Panc1 (cell line): ENCODE data around the gene PSIP1. TPM values are rescaled to one million over a fixed set of nuclear protein-coding genes. Genes with fewer than 3 reads are reported as not detected.

Source experiments
- ATAC-seq: fragments of 200-7000 bp; cut with Tn5 transposase; 2 replicates; pipeline ENCODE4 v1.9.1; 2020; ENCODE audit warnings: mild to moderate bottlenecking, moderate library complexity
- BruUV-seq: library from RNA; stranded (reverse); fragments of 400-500 nt; replicated peaks from 2 replicates; lab custom pipeline; 2021; lab: Mats Ljungman, UMichigan
- CTCF ChIA-PET: fragments of 300-600 bp; sonication (Branson Sonifier 250); formaldehyde crosslinking; loops from one replicate; lab custom pipeline; 2022; ENCODE audit warnings: antibody characterized with exemption; lab: Charles Lee
- POLR2A ChIA-PET: fragments of 300-600 bp; sonication (Branson Sonifier 250); formaldehyde crosslinking; loops from one replicate; lab custom pipeline; 2022; ENCODE audit warnings: antibody characterized with exemption; lab: Charles Lee
- DNase-seq: peaks from one replicate; pipeline ENCODE4 v3.0.0-alpha.2; 2010; ENCODE audit warnings: low read depth, low spot score
- H3K27ac ChIP-seq: 2 replicates; pipeline ENCODE4 v1.5.1; 2011; ENCODE audit warnings: mild to moderate bottlenecking, low read length, inconsistent platforms
- H3K27me3 ChIP-seq: fragments of 200-500 bp; sonication (Bioruptor generic); 2 replicates; pipeline ENCODE4 v1.6.0; 2014; ENCODE audit warnings: low read length, inconsistent platforms; ENCODE audit not compliant: control insufficient read depth, insufficient read depth
- H3K36me3 ChIP-seq: fragments of 200-500 bp; sonication (Bioruptor generic); 2 replicates; pipeline ENCODE4 v1.5.1; 2014; ENCODE audit warnings: inconsistent platforms, mild to moderate bottlenecking, low read length, moderate library complexity; ENCODE audit not compliant: control insufficient read depth, insufficient read depth
- H3K4me1 ChIP-seq: 2 replicates; pipeline ENCODE4 v1.5.1; 2011; ENCODE audit warnings: inconsistent platforms, mild to moderate bottlenecking, low read length, moderate library complexity; ENCODE audit not compliant: control insufficient read depth, insufficient read depth
- H3K4me3 ChIP-seq, 2 experiments: 2 replicates each; pipeline ENCODE4 v1.5.1; 2011 to 2012; ENCODE audit warnings: low read depth in 2 of 2, low read length in 2 of 2, mild to moderate bottlenecking in 2 of 2, inconsistent platforms in 1 of 2, moderate library complexity in 1 of 2
- H3K9me3 ChIP-seq: fragments of 200-500 bp; sonication (Bioruptor generic); 2 replicates; pipeline ENCODE4 v1.5.1; 2014; ENCODE audit warnings: low read depth, mild to moderate bottlenecking, inconsistent platforms, low read length, moderate library complexity; ENCODE audit not compliant: control insufficient read depth, insufficient read depth
- POLR2AphosphoS5 ChIP-seq: IDR thresholded peaks from 2 replicates; pipeline ENCODE4 v1.6.1; 2012; ENCODE audit warnings: mild to moderate bottlenecking, low read depth, low read length, moderate library complexity
- SIN3A ChIP-seq: IDR thresholded peaks from 2 replicates; pipeline ENCODE4 v1.6.1; 2012; ENCODE audit warnings: low read depth, mild to moderate bottlenecking, low read length, moderate library complexity, borderline replicate concordance; ENCODE audit not compliant: insufficient read depth
- TCF7L2 ChIP-seq: IDR thresholded peaks from 2 replicates; pipeline ENCODE4 v1.6.1; 2011; ENCODE audit warnings: mild to moderate bottlenecking, low read depth, low read length, inconsistent platforms
- in situ Hi-C: cut with HindIII; loops from 2 replicates; pipeline ENCODE4 v1.10.0; 2016; ENCODE audit warnings: low sequenced_read_pairs, low pct_unique_long_range_greater_than_20kb
- intact Hi-C: fragments of 100-400 bp; cut with micrococcal nuclease; formaldehyde crosslinking; loops from one replicate; pipeline ENCODE4 v1.10.0; 2022; ENCODE audit not compliant: unreplicated experiment
- total RNA-seq: library from RNA; stranded (reverse); gene quantifications from one replicate; pipeline ENCODE4 v1.2.1, GENCODE V29; 2021; ENCODE audit not compliant: unreplicated experiment
- TF ChIP-seq, protein P1 (sequence below): fragments of 450-650 bp; IDR thresholded peaks from 2 replicates; pipeline ENCODE4 v1.5.1; 2017; ENCODE audit warnings: mild to moderate bottlenecking
- TF ChIP-seq, protein P2 (sequence below), 2 experiments: IDR thresholded peaks; 2 replicates each; pipeline ENCODE4 v1.6.1; 2011 to 2012; ENCODE audit warnings: low read depth in 2 of 2, control low read depth in 1 of 2, low read length in 1 of 2, mild to moderate bottlenecking in 1 of 2, moderate library complexity in 1 of 2; ENCODE audit not compliant: insufficient read depth in 1 of 2

PSIP1 gene
- total RNA-seq, 1 experiment from 2014 or later, result 30.4 TPM

DNA sequence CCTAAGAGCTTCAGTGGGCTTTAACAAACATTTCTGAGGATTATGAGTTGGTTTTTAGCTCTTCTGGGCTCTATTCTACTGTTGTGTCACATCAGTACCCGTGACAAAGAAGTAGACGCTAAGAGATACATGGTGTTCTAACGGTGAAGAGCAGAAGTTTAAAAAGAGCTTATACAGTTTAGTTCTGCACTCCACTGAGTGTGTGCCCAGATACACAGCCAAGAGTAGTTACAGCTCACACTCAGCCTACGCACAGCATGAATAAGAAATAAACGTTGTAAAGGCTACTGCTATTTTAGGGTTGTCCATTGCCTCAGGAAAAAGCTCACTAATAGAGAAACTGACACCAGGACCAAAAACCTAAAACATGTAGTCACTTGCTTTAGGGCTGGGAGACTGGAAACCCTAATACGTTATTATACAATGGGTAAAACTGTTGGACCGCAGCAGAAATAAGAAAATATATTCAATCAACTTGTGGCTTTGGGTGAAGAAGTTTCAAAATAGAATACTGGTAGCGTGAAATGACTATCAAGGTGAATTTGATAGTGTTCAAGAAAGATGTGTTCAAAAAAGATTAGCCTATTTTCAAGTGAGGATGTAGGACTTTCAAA lies 34.7 kb downstream of the PSIP1 start:
- TF ChIP-seq TCF7L2, result no peak
- no peak for TF ChIP-seq POLR2AphosphoS5
- TF ChIP-seq, protein P1, sequence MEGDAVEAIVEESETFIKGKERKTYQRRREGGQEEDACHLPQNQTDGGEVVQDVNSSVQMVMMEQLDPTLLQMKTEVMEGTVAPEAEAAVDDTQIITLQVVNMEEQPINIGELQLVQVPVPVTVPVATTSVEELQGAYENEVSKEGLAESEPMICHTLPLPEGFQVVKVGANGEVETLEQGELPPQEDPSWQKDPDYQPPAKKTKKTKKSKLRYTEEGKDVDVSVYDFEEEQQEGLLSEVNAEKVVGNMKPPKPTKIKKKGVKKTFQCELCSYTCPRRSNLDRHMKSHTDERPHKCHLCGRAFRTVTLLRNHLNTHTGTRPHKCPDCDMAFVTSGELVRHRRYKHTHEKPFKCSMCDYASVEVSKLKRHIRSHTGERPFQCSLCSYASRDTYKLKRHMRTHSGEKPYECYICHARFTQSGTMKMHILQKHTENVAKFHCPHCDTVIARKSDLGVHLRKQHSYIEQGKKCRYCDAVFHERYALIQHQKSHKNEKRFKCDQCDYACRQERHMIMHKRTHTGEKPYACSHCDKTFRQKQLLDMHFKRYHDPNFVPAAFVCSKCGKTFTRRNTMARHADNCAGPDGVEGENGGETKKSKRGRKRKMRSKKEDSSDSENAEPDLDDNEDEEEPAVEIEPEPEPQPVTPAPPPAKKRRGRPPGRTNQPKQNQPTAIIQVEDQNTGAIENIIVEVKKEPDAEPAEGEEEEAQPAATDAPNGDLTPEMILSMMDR, result no peak
- TF ChIP-seq, protein P2, sequence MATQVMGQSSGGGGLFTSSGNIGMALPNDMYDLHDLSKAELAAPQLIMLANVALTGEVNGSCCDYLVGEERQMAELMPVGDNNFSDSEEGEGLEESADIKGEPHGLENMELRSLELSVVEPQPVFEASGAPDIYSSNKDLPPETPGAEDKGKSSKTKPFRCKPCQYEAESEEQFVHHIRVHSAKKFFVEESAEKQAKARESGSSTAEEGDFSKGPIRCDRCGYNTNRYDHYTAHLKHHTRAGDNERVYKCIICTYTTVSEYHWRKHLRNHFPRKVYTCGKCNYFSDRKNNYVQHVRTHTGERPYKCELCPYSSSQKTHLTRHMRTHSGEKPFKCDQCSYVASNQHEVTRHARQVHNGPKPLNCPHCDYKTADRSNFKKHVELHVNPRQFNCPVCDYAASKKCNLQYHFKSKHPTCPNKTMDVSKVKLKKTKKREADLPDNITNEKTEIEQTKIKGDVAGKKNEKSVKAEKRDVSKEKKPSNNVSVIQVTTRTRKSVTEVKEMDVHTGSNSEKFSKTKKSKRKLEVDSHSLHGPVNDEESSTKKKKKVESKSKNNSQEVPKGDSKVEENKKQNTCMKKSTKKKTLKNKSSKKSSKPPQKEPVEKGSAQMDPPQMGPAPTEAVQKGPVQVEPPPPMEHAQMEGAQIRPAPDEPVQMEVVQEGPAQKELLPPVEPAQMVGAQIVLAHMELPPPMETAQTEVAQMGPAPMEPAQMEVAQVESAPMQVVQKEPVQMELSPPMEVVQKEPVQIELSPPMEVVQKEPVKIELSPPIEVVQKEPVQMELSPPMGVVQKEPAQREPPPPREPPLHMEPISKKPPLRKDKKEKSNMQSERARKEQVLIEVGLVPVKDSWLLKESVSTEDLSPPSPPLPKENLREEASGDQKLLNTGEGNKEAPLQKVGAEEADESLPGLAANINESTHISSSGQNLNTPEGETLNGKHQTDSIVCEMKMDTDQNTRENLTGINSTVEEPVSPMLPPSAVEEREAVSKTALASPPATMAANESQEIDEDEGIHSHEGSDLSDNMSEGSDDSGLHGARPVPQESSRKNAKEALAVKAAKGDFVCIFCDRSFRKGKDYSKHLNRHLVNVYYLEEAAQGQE (IDR thresholded peaks at IDR 0.05; ENCODE audit: insufficient read depth in 1 of 2, low read depth in 2 of 2, low read length in 1 of 2), result no peak
- Histone ChIP-seq H3K36me3 (no peaks in the 10 kb centered on the region), H3K9me3 (no peaks in the 10 kb centered on the region), H3K27me3 (no peaks in the 10 kb centered on the region), H3K4me3 (no peak overlapping the region), H3K27ac (no peak overlapping the region), H3K4me1 (no peaks in the 10 kb centered on the region)
- intact Hi-C loops, result no loop called here
- no peak for DNase-seq
- ChIA-PET POLR2A (no interaction called here), CTCF (no interaction called here)
- BruUV-seq, result no TSS peak
- in situ Hi-C loops, result no loop called here
- no peak for ATAC-seq

DNA sequence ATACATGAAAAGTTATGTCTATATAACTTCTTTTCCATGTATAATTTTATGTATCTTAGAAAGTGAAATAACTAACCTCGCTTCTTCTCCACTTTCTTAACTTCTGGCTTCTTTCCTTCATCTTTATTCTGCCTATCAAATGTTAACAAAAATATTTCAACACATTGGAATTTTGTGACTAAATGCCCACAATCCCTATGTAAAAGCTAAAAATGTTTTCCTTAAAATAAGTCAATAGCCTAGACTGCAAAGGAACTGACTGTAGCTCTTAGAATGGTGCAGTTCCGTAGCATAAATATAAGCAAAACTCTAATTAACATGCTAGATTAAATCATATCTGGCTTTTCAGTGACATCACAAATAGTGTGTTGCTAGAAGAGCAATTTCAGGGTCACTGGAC lies 40.9 kb downstream of the PSIP1 start:
- no peaks in the 10 kb centered on the region for H3K9me3 ChIP-seq
- no TSS peak for BruUV-seq
- no peaks in the 10 kb centered on the region for H3K27me3 ChIP-seq
- TF ChIP-seq SIN3A (no peak), POLR2AphosphoS5 (no peak), TCF7L2 (no peak)
- TF ChIP-seq, protein P1, result no peak
- TF ChIP-seq, protein P2 (IDR thresholded peaks at IDR 0.05; ENCODE audit: insufficient read depth in 1 of 2, low read depth in 2 of 2, low read length in 1 of 2), result no peak
- intact Hi-C loops (no loop called here), in situ Hi-C loops (no loop called here)
- DNase-seq (no peak), ATAC-seq (no peak)
- peaks cover 2% of the 10 kb centered on the region; the same call in 1 of the 2 replicates for H3K36me3 ChIP-seq
- CTCF ChIA-PET, result no interaction called here
- POLR2A ChIA-PET, result no interaction called here
- no peaks in the 10 kb centered on the region for H3K4me1 ChIP-seq
- H3K27ac ChIP-seq, result no peak overlapping the region
- no peak overlapping the region for H3K4me3 ChIP-seq
